Activated CD4-positive, alpha-beta T cell treated with anti-CD3 and anti-CD28 coated beads, Interleukin-2, amount 50 U/mL, for 48 hours (primary cell): ENCODE measurements around the gene AKNA.
A peak's percentile ranks its signal among the peaks of the same experiment; 100 is the strongest.

ENCODE experiments used
- DNase-seq, 2 experiments: peaks; one replicate each; pipeline ENCODE4 v3.0.0-alpha.2; 2020

Gene AKNA

GRCh38 chr9:114373960-114374730, 13.6 kb downstream of the AKNA start:
- no peak for DNase-seq

DNA sequence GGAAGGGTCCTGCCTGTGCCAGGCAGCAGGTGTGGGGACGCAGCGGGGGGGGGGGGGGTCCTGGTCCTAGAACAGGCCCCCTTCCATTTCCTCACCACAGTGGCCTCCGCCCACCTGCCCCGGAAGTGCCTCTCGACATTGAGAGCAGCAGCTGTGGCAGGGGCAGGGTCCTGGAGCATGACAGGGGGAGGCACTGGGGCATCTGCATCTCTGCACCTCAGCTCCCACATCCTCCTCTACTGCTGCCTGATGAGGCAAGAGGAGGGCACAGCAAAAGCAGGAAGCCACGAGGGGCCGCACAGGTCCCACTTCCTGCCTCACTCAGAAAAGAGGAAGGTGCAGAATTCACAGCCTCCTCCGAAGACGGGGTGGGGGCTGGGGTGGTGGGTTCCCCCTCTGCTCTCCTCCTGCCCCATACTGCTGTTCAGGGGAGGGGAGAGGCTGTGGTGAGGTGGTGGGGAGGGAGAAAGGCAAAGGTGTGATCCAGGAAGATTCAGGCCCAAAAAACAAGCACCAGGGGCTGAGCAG, 14.8 kb downstream of the AKNA start:
- peak; percentile 76 to 83 for DNase-seq

DNA sequence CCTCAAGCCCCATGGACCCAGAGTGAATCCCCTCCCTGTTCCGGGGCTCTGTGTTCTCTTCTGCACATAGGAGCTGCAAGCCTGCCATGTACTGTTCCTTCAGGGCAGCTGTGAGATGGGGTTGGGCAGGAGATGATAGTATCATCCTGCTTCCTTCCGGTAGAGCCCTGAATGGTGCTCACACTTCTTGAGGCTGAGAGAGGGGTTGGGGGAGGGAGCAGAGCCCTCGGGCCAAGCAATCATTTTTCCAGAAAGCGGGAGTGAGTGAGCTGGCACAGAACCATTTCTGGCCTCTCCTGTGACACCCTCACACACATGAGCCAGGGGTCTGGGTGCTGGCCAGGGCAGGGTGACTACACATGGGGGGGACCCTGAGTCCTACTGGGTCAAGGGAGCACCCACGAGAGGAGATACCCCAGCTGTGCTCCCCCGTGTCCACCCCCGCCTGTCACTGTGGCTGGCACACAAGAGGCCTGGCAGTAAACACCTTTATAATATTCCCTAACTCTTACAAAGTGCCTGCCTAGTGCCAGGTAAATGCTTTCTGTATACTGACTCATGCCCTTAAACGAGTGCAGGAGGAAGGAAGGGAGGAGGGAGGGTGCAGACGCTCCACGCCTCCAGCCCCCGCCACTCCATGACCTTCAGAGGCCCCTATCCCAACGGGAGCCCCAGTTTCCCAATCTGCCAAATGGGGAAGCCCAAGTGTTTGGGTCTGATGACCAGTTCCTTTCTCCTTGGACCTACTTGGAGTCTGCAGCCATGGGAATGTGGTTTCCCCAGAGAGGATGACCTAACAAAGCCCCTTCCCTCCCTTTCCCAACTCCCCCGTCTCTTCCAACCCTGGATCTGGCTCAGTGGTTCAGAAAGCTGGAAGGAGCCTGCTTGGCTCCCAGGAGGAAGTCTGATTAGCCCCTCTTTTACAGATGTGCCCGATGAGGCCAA, 15.5 kb downstream of the AKNA start:
- DNase-seq = peak in 1 of 2 experiments; percentile 59

- DNase-seq = no peak
Observed at GRCh38 chr9:114371343-114371944, 16.3 kb downstream of the AKNA start.

DNA sequence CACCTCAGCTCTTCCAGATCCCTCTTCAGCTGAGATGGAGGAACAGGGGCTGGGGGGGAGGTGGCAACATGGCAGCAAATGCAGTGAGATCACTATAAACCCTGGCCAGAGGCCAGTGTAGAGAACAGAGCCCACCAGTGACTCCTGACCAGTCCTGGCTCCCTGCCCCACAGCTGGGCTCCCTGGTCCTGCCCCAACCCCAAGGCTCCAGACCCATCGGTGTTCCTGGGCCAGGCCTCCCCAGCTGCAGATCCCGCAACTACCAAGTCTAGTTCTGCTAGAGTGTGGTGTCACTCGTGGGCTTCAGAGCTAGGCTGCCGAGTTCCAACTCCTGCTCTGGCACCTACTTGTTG, 16.8 kb downstream of the AKNA start:
- DNase-seq = no peak

GRCh38 chr9:114370251-114370967, 17.4 kb downstream of the AKNA start:
- DNase-seq = no peak

DNA sequence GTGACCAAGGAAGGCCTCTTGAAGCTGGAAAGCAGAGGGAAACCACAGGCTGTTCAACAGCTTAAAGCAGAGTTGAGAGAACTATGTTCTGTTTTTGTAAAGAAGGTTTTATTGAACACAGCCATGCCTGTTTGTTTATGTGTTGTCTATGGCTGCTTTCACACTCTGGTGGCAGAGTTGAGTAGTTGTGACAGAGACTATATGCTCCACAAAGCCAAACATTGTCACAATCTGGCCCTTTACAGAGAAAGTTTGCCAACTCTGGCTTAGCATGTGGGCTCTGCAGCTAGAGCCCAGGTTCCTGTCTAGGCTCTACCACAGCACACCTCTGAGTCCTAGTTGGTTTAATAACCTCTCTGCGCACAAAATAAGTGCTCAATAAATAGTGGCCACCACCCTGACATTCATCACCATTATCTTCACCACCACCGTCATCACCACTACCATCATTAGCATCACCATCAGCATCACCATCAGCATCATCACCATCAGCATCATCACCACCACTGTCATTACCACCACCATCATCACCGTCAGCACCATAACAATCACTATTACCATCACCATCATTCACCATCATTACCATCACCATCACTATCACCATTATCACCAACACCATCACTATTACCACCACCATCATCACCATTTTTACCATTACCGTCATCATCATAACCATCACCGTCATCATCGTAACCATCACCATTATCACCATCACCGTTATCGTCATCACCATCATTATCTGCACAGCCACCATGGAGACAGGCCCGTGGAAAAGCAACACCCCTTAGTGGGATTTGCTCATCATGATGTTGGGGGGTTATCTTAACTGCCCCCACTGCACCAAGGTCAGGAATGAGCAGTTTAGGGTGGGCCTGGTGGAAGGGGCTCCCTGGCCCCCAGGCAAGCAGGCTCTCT, 18.3 kb downstream of the AKNA start:
- no peak for DNase-seq

- DNase-seq = no peak
Observed at GRCh38 chr9:114367772-114368569, 19.8 kb downstream of the AKNA start.

DNA sequence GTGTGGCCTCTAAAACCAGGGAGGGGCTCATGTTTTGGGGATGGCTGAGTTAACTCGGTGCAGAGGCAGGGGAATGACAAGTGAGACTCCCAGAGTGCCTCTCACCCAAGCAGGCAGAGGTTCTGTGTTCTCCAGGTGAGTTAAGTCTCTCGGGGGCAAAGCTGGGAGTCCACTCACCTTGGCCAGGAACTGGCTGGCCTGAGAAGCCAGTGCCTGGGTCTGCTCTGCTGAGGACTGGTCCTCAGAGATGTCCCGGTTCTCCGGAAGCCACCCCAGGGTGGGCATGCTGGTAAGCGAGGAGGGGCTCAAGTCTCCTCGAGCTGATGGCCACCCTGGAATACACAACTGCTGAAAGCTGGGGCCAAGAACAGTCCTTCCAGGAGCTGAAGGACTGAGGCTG, 20.4 kb downstream of the AKNA start:
- no peak for DNase-seq

DNA sequence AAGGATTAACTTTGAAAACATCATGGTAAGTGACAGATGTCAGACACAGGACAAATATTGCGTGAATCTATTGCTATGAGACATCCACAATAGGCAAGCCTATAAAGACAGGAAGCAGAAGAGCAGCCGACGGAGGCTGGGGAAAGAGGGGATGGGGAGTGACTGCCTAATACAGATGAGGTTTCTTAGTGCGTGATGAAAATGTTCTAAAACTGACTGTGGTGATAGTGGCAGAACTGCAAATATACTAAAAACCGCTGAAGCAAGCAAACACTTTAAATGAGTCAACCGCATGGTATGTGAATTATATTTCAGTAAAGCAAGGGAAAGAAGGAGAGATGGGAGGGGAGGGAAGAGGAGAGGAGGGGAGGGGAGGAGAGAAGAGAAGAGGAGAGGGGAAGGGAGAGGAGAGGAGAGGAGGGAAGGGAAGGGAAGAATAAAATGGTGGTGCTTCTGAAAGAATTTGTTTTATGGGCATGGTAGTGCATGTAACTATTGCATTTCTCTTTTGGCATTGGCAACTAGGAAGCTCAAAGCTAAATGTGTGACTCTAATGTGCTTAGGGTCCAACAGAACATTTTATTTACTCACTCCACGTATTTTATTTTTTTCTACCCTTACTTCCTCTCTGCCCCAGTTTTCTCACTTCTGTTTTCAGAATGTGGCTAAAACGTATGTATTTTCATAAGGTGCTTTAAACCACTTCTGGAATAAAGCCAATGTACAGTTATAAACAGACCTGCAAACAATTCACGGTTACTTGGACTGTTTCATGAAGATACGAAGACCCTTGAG, 21.3 kb downstream of the AKNA start:
- peak in 1 of 2 experiments; percentile 53 for DNase-seq

DNA sequence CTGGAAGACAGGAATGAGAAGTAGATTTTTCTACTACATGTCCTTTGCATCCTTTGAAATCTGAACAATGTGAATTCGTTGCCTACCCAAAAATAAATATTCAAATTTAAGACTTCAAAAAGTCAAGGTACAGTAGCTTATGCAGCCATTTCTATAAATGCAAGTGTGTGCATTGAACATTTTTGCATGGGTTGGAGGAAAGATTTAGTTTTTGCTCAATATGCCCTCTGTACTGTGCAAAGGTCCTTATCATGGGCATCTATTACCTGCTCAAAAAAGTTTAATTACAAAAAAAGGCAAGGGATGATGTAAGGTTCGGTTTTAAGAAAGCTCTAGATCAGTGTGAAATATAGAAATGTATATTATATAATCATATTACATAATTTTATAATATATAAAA, 22.6 kb downstream of the AKNA start:
- no peak for DNase-seq

- DNase-seq = no peak
Observed at GRCh38 chr9:114364134-114365041, 23.4 kb downstream of the AKNA start.

- peak in 1 of 2 experiments; percentile 39 for DNase-seq
Observed at GRCh38 chr9:114363424-114363823, 24.4 kb downstream of the AKNA start.

DNA sequence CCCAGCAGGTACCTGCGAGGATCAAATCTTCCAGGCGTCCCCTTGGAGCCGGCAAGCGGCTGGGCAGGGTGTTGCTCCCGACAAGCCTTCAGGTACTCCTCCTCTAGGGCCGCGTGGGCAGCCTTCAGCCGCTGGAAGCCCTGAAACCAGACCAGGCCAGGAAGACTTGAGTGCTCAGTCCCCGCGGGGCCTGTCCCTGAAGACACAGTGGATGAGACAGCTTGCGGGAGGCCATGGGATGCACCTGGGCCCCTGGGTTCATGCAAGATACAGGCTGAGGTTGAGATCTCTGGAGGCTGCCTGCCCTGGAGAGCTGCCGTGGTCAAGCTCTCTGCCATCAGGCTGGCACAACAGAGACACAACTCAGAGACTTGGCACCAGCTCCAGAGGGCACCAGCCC, 25.4 kb downstream of the AKNA start:
- no peak for DNase-seq

- DNase-seq = no peak
Observed at GRCh38 chr9:114361542-114361941, 26.2 kb downstream of the AKNA start.

DNA sequence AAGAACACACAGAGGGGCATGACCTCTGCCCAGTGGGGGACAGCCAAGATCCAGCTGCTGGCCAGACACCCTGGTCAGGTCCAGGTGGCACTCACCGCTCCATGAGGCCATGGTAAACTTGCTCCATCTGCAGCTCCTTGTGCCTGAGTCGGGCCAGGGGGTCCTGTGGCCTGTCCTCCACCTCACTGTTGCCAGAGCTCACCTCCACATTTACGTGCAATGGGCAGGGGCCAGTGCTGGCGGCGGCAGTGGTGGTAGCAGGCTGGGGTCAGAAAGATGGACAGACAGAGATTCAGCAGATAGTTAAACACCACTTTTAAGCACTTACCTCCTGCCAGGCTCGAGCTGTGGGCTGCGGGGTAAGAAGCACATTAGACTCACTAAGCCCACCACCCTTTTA, 28.0 kb downstream of the AKNA start:
- no peak for DNase-seq

GRCh38 chr9:114357911-114358328, 29.9 kb downstream of the AKNA start:
- DNase-seq = no peak

- no peak for DNase-seq
Observed at GRCh38 chr9:114357360-114357759, 30.4 kb downstream of the AKNA start.

DNA sequence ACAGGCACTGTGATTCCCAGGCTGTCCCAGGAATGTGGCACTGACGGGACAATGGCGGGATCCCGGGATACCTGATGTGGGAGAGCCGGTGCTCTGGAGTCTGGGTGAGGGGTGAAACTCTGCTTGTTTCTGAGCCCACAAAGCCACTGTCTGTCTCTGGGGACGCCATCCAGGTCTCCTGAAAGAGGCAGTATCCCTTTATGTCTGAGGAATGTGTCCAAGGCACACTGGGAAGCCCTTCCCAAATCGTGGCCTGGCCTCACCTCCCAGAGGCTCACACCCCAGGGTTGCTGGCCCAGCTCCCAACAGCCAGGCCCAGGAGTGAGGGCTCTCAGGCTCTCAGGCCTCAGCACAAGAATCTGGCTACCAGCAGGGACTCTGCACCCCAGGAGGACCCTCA, 31.0 kb downstream of the AKNA start:
- DNase-seq = no peak
